ENCODE results near the gene BCL11A.

DNA sequence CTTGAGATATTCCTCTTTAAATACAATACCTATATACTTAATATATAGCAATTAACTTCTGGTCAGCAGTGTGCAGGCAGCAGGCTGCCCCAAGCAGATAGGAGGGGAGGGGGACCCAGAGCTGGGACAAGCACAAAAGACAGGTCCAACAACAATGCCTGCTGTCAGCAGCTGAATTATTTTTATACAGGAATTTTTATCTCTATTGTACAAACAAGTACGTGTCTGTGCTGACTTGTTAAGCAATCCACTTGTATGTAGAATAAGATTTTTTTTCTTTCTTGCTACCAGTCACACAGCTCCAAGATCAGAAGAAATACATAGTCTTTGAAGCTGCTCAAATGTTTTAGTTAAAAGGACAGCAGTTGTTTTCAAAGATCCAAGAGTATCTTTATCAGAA lies 16.7 kb downstream of the BCL11A start:
- TF ChIP-seq, protein P1, sequence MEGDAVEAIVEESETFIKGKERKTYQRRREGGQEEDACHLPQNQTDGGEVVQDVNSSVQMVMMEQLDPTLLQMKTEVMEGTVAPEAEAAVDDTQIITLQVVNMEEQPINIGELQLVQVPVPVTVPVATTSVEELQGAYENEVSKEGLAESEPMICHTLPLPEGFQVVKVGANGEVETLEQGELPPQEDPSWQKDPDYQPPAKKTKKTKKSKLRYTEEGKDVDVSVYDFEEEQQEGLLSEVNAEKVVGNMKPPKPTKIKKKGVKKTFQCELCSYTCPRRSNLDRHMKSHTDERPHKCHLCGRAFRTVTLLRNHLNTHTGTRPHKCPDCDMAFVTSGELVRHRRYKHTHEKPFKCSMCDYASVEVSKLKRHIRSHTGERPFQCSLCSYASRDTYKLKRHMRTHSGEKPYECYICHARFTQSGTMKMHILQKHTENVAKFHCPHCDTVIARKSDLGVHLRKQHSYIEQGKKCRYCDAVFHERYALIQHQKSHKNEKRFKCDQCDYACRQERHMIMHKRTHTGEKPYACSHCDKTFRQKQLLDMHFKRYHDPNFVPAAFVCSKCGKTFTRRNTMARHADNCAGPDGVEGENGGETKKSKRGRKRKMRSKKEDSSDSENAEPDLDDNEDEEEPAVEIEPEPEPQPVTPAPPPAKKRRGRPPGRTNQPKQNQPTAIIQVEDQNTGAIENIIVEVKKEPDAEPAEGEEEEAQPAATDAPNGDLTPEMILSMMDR (IDR thresholded peaks at IDR 0.05), result no peak
- TF ChIP-seq EP300 (IDR thresholded peaks at IDR 0.05), result no peak

Data from upper lobe of left lung (tissue), 4 donors.